Measurements from ENCODE around the gene C9orf72. TPM values are rescaled to one million over a fixed set of nuclear protein-coding genes. Genes with fewer than 3 reads are reported as not detected.

The C9orf72 gene
- total RNA-seq, 1 donor from 2014 or later: 15.1 TPM

GRCh38 chr9:27582794-27583193 lies 9.5 kb upstream of the C9orf72 start:
- H3K9ac ChIP-seq (ENCODE audit: low read depth in 1 of 3, low read length in 3 of 3): no peak overlapping the region

DNA sequence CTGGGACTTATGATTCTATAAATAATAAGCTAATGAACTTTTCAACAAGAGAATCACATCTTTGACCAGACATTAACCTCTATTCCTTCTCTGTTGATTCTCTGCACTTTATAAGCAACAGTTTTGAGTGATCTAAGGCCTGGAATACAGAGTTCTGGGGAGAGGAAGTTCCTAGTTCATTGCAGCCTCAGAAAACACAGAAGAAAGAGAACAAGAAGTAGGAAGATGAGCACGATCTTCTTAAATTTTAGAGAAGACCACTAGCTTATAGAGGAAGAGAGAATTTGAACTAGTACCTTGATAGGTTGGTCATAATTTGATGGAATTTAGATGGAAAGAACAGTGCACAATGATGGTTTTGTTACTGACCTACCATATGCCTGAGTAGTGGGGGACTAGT lies 8.5 kb upstream of the C9orf72 start:
- H3K9me3 ChIP-seq (ENCODE audit: control insufficient read depth in 3 of 3, low read length in 3 of 3): no peaks in the 10 kb centered on the region
- H3K9ac ChIP-seq (ENCODE audit: low read depth in 1 of 3, low read length in 3 of 3): no peak overlapping the region
- H3K27me3 ChIP-seq (ENCODE audit: control insufficient read depth in 3 of 3, insufficient read depth in 3 of 3, low read length in 3 of 3): no peaks in the 10 kb centered on the region
- H3K4me3 ChIP-seq (ENCODE audit: low read length in 3 of 3): no peak overlapping the region
- no peak overlapping the region for H3K27ac ChIP-seq (ENCODE audit: low read depth, low read length)
- no peaks in the 10 kb centered on the region for H3K36me3 ChIP-seq (ENCODE audit: control insufficient read depth in 3 of 3, insufficient read depth in 3 of 3, low read length in 3 of 3)
- H3K4me1 ChIP-seq (ENCODE audit: control insufficient read depth in 3 of 3, insufficient read depth in 3 of 3, low read length in 3 of 3): no peaks in the 10 kb centered on the region

More at GRCh38 chr9:27582794-27583193, 9.5 kb upstream of the C9orf72 start:
- Histone ChIP-seq H3K27me3 (ENCODE audit: control insufficient read depth in 3 of 3, insufficient read depth in 3 of 3, low read length in 3 of 3) (no peaks in the 10 kb centered on the region), H3K27ac (ENCODE audit: low read depth, low read length) (no peak overlapping the region), H3K9me3 (ENCODE audit: control insufficient read depth in 3 of 3, low read length in 3 of 3) (no peaks in the 10 kb centered on the region), H3K36me3 (ENCODE audit: control insufficient read depth in 3 of 3, insufficient read depth in 3 of 3, low read length in 3 of 3) (no peaks in the 10 kb centered on the region), H3K4me1 (ENCODE audit: control insufficient read depth in 3 of 3, insufficient read depth in 3 of 3, low read length in 3 of 3) (no peaks in the 10 kb centered on the region), H3K4me3 (ENCODE audit: low read length in 3 of 3) (no peak overlapping the region)

DNA sequence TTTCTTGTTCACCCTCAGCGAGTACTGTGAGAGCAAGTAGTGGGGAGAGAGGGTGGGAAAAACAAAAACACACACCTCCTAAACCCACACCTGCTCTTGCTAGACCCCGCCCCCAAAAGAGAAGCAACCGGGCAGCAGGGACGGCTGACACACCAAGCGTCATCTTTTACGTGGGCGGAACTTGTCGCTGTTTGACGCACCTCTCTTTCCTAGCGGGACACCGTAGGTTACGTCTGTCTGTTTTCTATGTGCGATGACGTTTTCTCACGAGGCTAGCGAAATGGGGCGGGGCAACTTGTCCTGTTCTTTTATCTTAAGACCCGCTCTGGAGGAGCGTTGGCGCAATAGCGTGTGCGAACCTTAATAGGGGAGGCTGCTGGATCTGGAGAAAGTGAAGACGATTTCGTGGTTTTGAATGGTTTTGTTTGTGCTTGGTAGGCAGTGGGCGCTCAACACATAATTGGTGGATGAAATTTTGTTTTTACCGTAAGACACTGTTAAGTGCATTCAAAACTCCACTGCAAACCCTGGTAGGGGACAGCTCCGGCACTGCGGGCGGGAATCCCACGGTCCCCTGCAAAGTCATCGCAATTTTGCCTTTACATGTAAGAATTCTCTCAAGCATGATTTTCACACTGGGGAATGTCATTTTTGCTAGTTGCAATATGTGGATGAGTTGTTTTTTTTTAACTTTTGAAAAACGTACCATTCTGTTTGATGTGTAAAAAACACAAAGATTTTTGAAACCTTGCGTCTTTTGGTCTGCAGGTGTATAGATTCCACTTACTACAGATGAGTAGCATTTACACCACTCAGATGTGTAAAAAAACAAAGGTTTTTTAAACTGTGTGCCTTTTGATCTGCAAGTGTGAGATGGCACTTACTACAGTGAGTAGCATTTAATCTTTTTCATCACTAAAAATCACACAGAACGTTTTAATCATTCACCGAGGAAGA lies 631 bp upstream of the C9orf72 start:
- H3K27me3 ChIP-seq (ENCODE audit: control insufficient read depth in 3 of 3, insufficient read depth in 3 of 3, low read length in 3 of 3): no peaks in the 10 kb centered on the region
- no peaks in the 10 kb centered on the region for H3K36me3 ChIP-seq (ENCODE audit: control insufficient read depth in 3 of 3, insufficient read depth in 3 of 3, low read length in 3 of 3)
- H3K4me3 ChIP-seq (ENCODE audit: low read length in 3 of 3): peak overlapping the region; percentile 85 to 90 (median 87)
- H3K4me1 ChIP-seq (ENCODE audit: control insufficient read depth in 3 of 3, insufficient read depth in 3 of 3, low read length in 3 of 3): peaks cover 12 to 18% (median 15%) of the 10 kb centered on the region in 3 donors
- peak overlapping the region; percentile 80 to 87 (median 82) for H3K9ac ChIP-seq (ENCODE audit: low read depth in 1 of 3, low read length in 3 of 3)
- peak overlapping the region; percentile 91 for H3K27ac ChIP-seq (ENCODE audit: low read depth, low read length)
- H3K9me3 ChIP-seq (ENCODE audit: control insufficient read depth in 3 of 3, low read length in 3 of 3): no peaks in the 10 kb centered on the region

- H3K36me3 ChIP-seq (ENCODE audit: control insufficient read depth in 3 of 3, insufficient read depth in 3 of 3, low read length in 3 of 3): no peaks in the 10 kb centered on the region
- H3K4me1 ChIP-seq (ENCODE audit: control insufficient read depth in 3 of 3, insufficient read depth in 3 of 3, low read length in 3 of 3): peaks cover 12 to 18% (median 15%) of the 10 kb centered on the region in 3 donors
- peak overlapping the region; percentile 91 for H3K27ac ChIP-seq (ENCODE audit: low read depth, low read length)
- H3K27me3 ChIP-seq (ENCODE audit: control insufficient read depth in 3 of 3, insufficient read depth in 3 of 3, low read length in 3 of 3): no peaks in the 10 kb centered on the region
- peak overlapping the region; percentile 78 to 87 (median 85) for H3K4me3 ChIP-seq (ENCODE audit: low read length in 3 of 3)
- no peaks in the 10 kb centered on the region for H3K9me3 ChIP-seq (ENCODE audit: control insufficient read depth in 3 of 3, low read length in 3 of 3)
- peak overlapping the region; percentile 71 to 87 (median 85) for H3K9ac ChIP-seq (ENCODE audit: low read depth in 1 of 3, low read length in 3 of 3)
Observed at GRCh38 chr9:27572566-27572917, 739 bp downstream of the C9orf72 start.

GRCh38 chr9:27572061-27572460 lies 1.2 kb downstream of the C9orf72 start:
- Histone ChIP-seq H3K4me3 (ENCODE audit: low read length in 3 of 3) (peak overlapping the region; percentile 78 to 87 (median 85)), H3K4me1 (ENCODE audit: control insufficient read depth in 3 of 3, insufficient read depth in 3 of 3, low read length in 3 of 3) (peaks cover 12 to 18% (median 15%) of the 10 kb centered on the region in 3 donors), H3K27ac (ENCODE audit: low read depth, low read length) (peak overlapping the region; percentile 91)

DNA sequence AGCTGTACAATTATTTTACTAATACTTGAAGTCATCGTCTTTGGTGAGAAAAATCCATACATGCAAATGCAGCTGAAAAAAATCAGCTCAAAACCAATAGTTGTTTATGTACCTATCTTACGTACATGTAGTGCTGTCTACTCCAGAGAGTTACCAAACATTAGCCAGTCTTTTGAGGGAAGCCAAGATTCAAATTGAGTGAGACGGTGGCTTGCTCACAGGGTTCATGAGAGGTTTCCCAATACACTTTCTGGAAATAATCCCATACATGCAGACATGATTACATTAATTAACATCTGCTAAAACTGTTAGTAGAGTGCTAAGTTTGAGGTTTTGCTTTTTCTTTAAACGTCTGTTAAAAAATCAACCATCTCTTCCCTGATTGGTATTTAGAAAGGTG lies 2.3 kb downstream of the C9orf72 start:
- no peak overlapping the region for H3K27ac ChIP-seq (ENCODE audit: low read depth, low read length)
- no peak overlapping the region for H3K9ac ChIP-seq (ENCODE audit: low read depth in 1 of 3, low read length in 3 of 3)
- no peaks in the 10 kb centered on the region for H3K9me3 ChIP-seq (ENCODE audit: control insufficient read depth in 3 of 3, low read length in 3 of 3)
- H3K27me3 ChIP-seq (ENCODE audit: control insufficient read depth in 3 of 3, insufficient read depth in 3 of 3, low read length in 3 of 3): no peaks in the 10 kb centered on the region
- peaks cover 0 to 6% (median 5%) of the 10 kb centered on the region in 3 donors for H3K36me3 ChIP-seq (ENCODE audit: control insufficient read depth in 3 of 3, insufficient read depth in 3 of 3, low read length in 3 of 3)
- peaks cover 12 to 18% (median 15%) of the 10 kb centered on the region in 3 donors for H3K4me1 ChIP-seq (ENCODE audit: control insufficient read depth in 3 of 3, insufficient read depth in 3 of 3, low read length in 3 of 3)
- H3K4me3 ChIP-seq (ENCODE audit: low read length in 3 of 3): no peak overlapping the region

More at GRCh38 chr9:27572061-27572460, 1.2 kb downstream of the C9orf72 start:
- no peaks in the 10 kb centered on the region for H3K36me3 ChIP-seq (ENCODE audit: control insufficient read depth in 3 of 3, insufficient read depth in 3 of 3, low read length in 3 of 3)
- peak overlapping the region; percentile 71 to 87 (median 85) for H3K9ac ChIP-seq (ENCODE audit: low read depth in 1 of 3, low read length in 3 of 3)
- no peaks in the 10 kb centered on the region for H3K27me3 ChIP-seq (ENCODE audit: control insufficient read depth in 3 of 3, insufficient read depth in 3 of 3, low read length in 3 of 3)
- H3K9me3 ChIP-seq (ENCODE audit: control insufficient read depth in 3 of 3, low read length in 3 of 3): no peaks in the 10 kb centered on the region

- H3K36me3 ChIP-seq (ENCODE audit: control insufficient read depth in 3 of 3, insufficient read depth in 3 of 3, low read length in 3 of 3): peaks cover 0 to 6% (median 5%) of the 10 kb centered on the region in 3 donors
- no peak overlapping the region for H3K9ac ChIP-seq (ENCODE audit: low read depth in 1 of 3, low read length in 3 of 3)
- H3K4me1 ChIP-seq (ENCODE audit: control insufficient read depth in 3 of 3, insufficient read depth in 3 of 3, low read length in 3 of 3): peaks cover 12 to 18% (median 15%) of the 10 kb centered on the region in 3 donors
- no peak overlapping the region for H3K4me3 ChIP-seq (ENCODE audit: low read length in 3 of 3)
- H3K9me3 ChIP-seq (ENCODE audit: control insufficient read depth in 3 of 3, low read length in 3 of 3): no peaks in the 10 kb centered on the region
- no peak overlapping the region for H3K27ac ChIP-seq (ENCODE audit: low read depth, low read length)
- H3K27me3 ChIP-seq (ENCODE audit: control insufficient read depth in 3 of 3, insufficient read depth in 3 of 3, low read length in 3 of 3): no peaks in the 10 kb centered on the region
Observed at GRCh38 chr9:27569406-27569805, 3.9 kb downstream of the C9orf72 start.

- peaks cover 0 to 11% (median 8%) of the 10 kb centered on the region in 3 donors for H3K36me3 ChIP-seq (ENCODE audit: control insufficient read depth in 3 of 3, insufficient read depth in 3 of 3, low read length in 3 of 3)
- no peak overlapping the region for H3K9ac ChIP-seq (ENCODE audit: low read depth in 1 of 3, low read length in 3 of 3)
- H3K27me3 ChIP-seq (ENCODE audit: control insufficient read depth in 3 of 3, insufficient read depth in 3 of 3, low read length in 3 of 3): no peaks in the 10 kb centered on the region
- H3K9me3 ChIP-seq (ENCODE audit: control insufficient read depth in 3 of 3, low read length in 3 of 3): no peaks in the 10 kb centered on the region
- no peaks in the 10 kb centered on the region for H3K4me1 ChIP-seq (ENCODE audit: control insufficient read depth in 3 of 3, insufficient read depth in 3 of 3, low read length in 3 of 3)
- no peak overlapping the region for H3K27ac ChIP-seq (ENCODE audit: low read depth, low read length)
- no peak overlapping the region for H3K4me3 ChIP-seq (ENCODE audit: low read length in 3 of 3)
Observed at GRCh38 chr9:27566118-27566517, 7.2 kb downstream of the C9orf72 start.

DNA sequence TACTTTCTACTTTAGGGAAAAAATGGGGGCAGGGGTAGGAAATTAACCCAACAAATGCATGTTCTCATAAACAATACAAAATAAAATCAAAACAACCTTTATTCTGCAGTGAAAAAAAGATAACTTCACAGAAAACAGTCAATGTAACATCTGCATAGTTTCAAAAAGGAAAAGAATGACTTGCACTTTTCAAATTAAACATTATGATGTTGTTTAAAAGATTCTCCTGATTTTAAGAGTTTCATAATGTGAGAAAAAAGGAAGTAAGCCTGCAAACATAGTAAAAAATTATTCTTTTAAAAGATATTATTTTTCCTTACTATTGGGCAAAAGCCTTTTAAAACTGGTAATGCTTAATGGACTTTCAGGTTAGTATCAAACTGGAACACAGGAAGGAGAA lies 7.6 kb downstream of the C9orf72 start:
- Histone ChIP-seq H3K4me3 (ENCODE audit: low read length in 3 of 3) (no peak overlapping the region), H3K4me1 (ENCODE audit: control insufficient read depth in 3 of 3, insufficient read depth in 3 of 3, low read length in 3 of 3) (no peaks in the 10 kb centered on the region), H3K27me3 (ENCODE audit: control insufficient read depth in 3 of 3, insufficient read depth in 3 of 3, low read length in 3 of 3) (no peaks in the 10 kb centered on the region), H3K9me3 (ENCODE audit: control insufficient read depth in 3 of 3, low read length in 3 of 3) (no peaks in the 10 kb centered on the region), H3K27ac (ENCODE audit: low read depth, low read length) (no peak overlapping the region), H3K9ac (ENCODE audit: low read depth in 1 of 3, low read length in 3 of 3) (no peak overlapping the region), H3K36me3 (ENCODE audit: control insufficient read depth in 3 of 3, insufficient read depth in 3 of 3, low read length in 3 of 3) (peaks cover 0 to 13% (median 8%) of the 10 kb centered on the region in 3 donors)

GRCh38 chr9:27564670-27565069 lies 8.6 kb downstream of the C9orf72 start:
- Histone ChIP-seq H3K36me3 (ENCODE audit: control insufficient read depth in 3 of 3, insufficient read depth in 3 of 3, low read length in 3 of 3) (peaks cover 0 to 17% (median 15%) of the 10 kb centered on the region in 3 donors), H3K4me1 (ENCODE audit: control insufficient read depth in 3 of 3, insufficient read depth in 3 of 3, low read length in 3 of 3) (no peaks in the 10 kb centered on the region), H3K27ac (ENCODE audit: low read depth, low read length) (no peak overlapping the region), H3K9me3 (ENCODE audit: control insufficient read depth in 3 of 3, low read length in 3 of 3) (no peaks in the 10 kb centered on the region), H3K27me3 (ENCODE audit: control insufficient read depth in 3 of 3, insufficient read depth in 3 of 3, low read length in 3 of 3) (no peaks in the 10 kb centered on the region), H3K4me3 (ENCODE audit: low read length in 3 of 3) (no peak overlapping the region), H3K9ac (ENCODE audit: low read depth in 1 of 3, low read length in 3 of 3) (no peak overlapping the region)
